Activated T-cell treated with anti-CD3 and anti-CD28 coated beads, Interleukin-2, amount 50 U/mL, for 72 hours (primary cell): Measurements from ENCODE around the gene TBC1D14. TPM values are rescaled to one million over a fixed set of nuclear protein-coding genes. Genes with fewer than 3 reads are reported as not detected.
A peak's percentile ranks its signal among the peaks of the same experiment; 100 is the strongest.
"Not testable (repeated sequence)": the region's sequence is repeated elsewhere in the genome, so short reads cannot be mapped to it uniquely, and the experiment has no call there.

Experiments
- ATAC-seq, 2 donors: fragments of 150-1000 bp; cut with Tn5 transposase; replicated peaks in 1 of 2; 2 replicates each; pipeline ENCODE4 v1.10.0; 2021; ENCODE audit warnings: moderate library complexity in 2 of 2, mild to moderate bottlenecking in 1 of 2
- DNase-seq, 2 donors: peaks; one replicate each; pipeline ENCODE4 v3.0.0; 2021 to 2022; ENCODE audit warnings: mixed read lengths in 1 of 2
- H3K27ac Mint-ChIP-seq: one replicate; pipeline ENCODE4 v1.8.0; 2022; ENCODE audit warnings: mild to moderate bottlenecking, moderate library complexity, mixed read lengths
- H3K27me3 Mint-ChIP-seq: one replicate; pipeline ENCODE4 v1.8.0; 2022; ENCODE audit warnings: low read depth, mixed read lengths
- H3K36me3 Mint-ChIP-seq, 2 donors: one replicate each; pipeline ENCODE4 v1.8.0; 2022; ENCODE audit warnings: mixed read lengths in 2 of 2, mild to moderate bottlenecking in 1 of 2; ENCODE audit not compliant: insufficient read depth in 2 of 2
- H3K4me1 Mint-ChIP-seq: one replicate; pipeline ENCODE4 v1.8.0; 2022; ENCODE audit warnings: low read depth, mixed read lengths
- H3K4me3 Mint-ChIP-seq, 2 donors: one replicate each; pipeline ENCODE4 v1.8.0; 2022; ENCODE audit warnings: mild to moderate bottlenecking in 2 of 2, mixed read lengths in 2 of 2, moderate library complexity in 2 of 2
- H3K9me3 Mint-ChIP-seq, 2 donors: one replicate each; pipeline ENCODE4 v1.8.0; 2022; ENCODE audit warnings: mixed read lengths in 2 of 2
- total RNA-seq, 2 donors: library from RNA; stranded (reverse); gene quantifications; one replicate each; pipeline ENCODE4 v1.2.3, GENCODE V29; 2022

The TBC1D14 gene
- total RNA-seq, 2 donors from 2014 or later: 26.5 to 32.4 TPM

DNA sequence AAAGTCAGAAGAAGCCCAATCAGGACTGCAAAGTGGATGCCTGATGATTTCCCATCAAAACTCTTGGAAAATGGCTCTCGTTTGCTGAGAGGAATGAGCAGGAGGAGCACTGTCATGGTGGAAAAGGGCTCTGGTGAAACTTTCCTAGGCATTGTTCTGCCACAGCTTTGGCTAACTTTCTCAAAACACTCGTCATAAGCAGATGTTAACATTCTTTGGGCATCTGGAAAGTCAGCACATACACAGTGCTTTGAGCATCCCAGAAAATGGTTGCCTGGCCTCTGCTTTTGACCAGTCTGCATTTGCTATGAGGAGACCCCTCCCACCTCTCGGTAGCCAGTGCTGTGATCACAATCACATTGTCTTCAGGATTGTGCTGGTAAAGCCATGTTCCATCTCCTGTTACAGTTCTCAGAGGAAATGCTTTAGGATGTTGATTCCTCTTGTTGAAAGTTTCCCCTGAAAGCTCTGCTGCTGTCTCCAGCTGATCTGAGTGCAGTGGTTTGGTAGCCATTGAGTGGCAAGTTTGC lies 25.2 kb upstream of the TBC1D14 start:
- Mint-ChIP-seq H3K9me3 (no peaks in the 10 kb centered on the region), H3K27ac (peak overlapping the region; percentile 10), H3K27me3 (no peaks in the 10 kb centered on the region), H3K4me3 (no peak overlapping the region), H3K36me3 (peaks cover 0 to 8% of the 10 kb centered on the region in 2 donors), H3K4me1 (no peaks in the 10 kb centered on the region)
- DNase-seq (no peak), ATAC-seq (no peak)

GRCh38 chr4:6885953-6886557 lies 23.6 kb upstream of the TBC1D14 start:
- Mint-ChIP-seq H3K4me1 (peaks cover 3% of the 10 kb centered on the region), H3K4me3 (no peak overlapping the region), H3K36me3 (peaks cover 6 to 15% of the 10 kb centered on the region in 2 donors), H3K9me3 (peaks cover 1% of the 10 kb centered on the region in 2 donors), H3K27me3 (no peaks in the 10 kb centered on the region), H3K27ac (no peak overlapping the region)
- DNase-seq (no peak), ATAC-seq (peak; percentile 45 to 47)

DNA sequence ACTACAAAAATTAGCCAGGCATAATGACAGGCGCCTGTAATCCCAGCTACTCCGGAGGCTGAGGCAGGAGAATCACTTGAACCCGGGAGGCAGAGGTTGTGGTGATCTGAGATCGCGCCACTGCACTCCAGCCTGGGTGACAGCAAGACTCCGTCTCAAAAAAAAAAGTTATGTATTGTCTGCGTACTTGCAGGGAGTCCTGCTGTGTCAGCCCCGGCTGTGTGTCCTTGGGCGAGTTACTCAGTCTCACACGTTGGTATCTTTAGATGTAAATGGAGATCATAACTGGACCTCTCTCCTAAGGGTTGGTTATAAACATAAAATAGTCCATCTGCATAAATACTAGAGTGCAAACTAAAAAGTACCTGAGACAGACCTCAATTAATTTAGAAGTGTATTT lies 22.7 kb upstream of the TBC1D14 start:
- no peaks in the 10 kb centered on the region for H3K27me3 Mint-ChIP-seq
- DNase-seq: no peak
- peaks cover 1% of the 10 kb centered on the region in 2 donors for H3K9me3 Mint-ChIP-seq
- peaks cover 6 to 12% of the 10 kb centered on the region in 2 donors for H3K36me3 Mint-ChIP-seq
- peaks cover 12% of the 10 kb centered on the region for H3K4me1 Mint-ChIP-seq
- no peak overlapping the region for H3K4me3 Mint-ChIP-seq
- no peak overlapping the region for H3K27ac Mint-ChIP-seq
- ATAC-seq: no peak

DNA sequence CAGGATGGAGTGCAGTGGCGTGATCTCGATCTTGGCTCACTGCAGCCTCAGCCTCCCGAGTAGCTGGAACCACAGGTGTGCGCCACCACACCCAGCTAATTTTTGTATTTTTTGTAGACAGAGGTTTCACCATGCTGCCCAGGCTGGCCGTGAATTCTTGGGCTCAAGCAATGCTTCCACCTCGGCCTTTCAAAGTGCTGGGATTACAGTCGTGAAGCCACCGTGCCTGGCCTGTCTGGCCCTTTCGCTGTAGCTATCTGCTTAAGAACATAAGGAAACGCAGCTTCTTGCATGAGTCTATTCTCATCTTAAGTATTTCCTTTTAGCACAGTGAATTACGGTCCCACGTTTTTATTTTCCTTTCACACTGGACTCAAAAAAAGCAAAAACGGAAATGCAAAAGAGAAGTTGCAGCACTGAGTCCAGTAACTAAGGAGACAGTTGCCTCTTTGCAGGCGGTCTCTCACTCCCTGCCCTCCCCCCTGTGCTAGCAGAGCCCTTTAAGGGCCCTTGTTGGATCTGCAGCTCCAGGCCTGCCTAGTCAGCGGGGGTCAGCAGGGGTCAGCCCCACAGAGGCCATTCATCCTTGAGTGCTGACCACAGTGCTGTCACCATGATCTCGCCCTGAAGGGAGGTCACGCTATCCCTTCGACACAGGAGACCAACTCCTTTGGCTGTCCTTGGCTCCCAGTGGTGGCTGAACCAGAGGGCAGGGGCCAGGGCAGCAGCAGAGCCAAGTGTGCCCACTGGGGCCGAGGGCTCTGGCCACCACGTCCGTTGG lies 21.8 kb upstream of the TBC1D14 start:
- no peak overlapping the region for H3K4me3 Mint-ChIP-seq
- peaks cover 6 to 12% of the 10 kb centered on the region in 2 donors for H3K36me3 Mint-ChIP-seq
- no peak overlapping the region for H3K27ac Mint-ChIP-seq
- DNase-seq: no peak
- ATAC-seq: no peak
- H3K27me3 Mint-ChIP-seq: no peaks in the 10 kb centered on the region
- peaks cover 1% of the 10 kb centered on the region in 2 donors for H3K9me3 Mint-ChIP-seq
- peaks cover 21% of the 10 kb centered on the region for H3K4me1 Mint-ChIP-seq

- Mint-ChIP-seq H3K4me3 (no peak overlapping the region), H3K27ac (no peak overlapping the region), H3K27me3 (no peaks in the 10 kb centered on the region), H3K9me3 (peaks cover 1% of the 10 kb centered on the region in 2 donors), H3K4me1 (peaks cover 25% of the 10 kb centered on the region), H3K36me3 (peaks cover 6 to 12% of the 10 kb centered on the region in 2 donors)
- no peak for DNase-seq
- no peak for ATAC-seq
These were observed 21.0 kb upstream of the TBC1D14 start for GRCh38 chr4:6888506-6889071.

- no peak for ATAC-seq
- H3K4me3 Mint-ChIP-seq: no peak overlapping the region
- H3K4me1 Mint-ChIP-seq: peaks cover 32% of the 10 kb centered on the region
- no peaks in the 10 kb centered on the region for H3K27me3 Mint-ChIP-seq
- no peak overlapping the region for H3K27ac Mint-ChIP-seq
- no peak for DNase-seq
- H3K9me3 Mint-ChIP-seq: peaks cover 1% of the 10 kb centered on the region in 2 donors
- peaks cover 6 to 12% of the 10 kb centered on the region in 2 donors for H3K36me3 Mint-ChIP-seq
These were observed 20.4 kb upstream of the TBC1D14 start for GRCh38 chr4:6889101-6889735.

DNA sequence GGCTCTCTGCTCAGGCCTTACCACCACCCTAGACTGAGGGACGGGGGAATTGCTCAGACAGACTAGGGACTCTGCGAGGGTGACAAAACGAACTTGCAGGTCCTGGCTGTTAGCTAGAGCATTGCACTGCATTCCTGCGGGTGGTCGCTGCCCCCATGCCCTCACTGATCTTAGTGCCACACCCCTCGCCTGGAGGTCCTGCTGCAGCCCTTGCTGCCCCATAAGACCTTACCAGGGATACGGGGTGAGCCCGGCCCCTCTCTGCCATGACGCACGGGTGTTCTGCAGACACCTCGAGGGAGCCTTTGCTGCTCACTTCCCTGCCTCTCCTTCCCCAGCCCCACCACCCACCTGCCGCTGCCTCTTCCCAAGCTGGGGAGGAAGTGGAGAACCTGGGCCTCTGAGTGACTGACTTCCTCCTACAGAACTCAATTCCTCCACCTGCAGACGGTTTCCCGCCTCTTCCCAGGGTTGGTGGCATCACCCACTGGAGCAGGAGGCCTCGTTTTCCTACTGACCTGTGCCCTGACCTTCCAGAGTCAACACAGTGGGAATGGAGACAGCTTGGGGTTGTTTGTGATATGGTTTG lies 19.8 kb upstream of the TBC1D14 start:
- DNase-seq (no peak), ATAC-seq (no peak)
- H3K4me3 Mint-ChIP-seq: no peak overlapping the region
- H3K36me3 Mint-ChIP-seq: peaks cover 6 to 12% of the 10 kb centered on the region in 2 donors
- no peaks in the 10 kb centered on the region for H3K27me3 Mint-ChIP-seq
- peaks cover 1% of the 10 kb centered on the region in 2 donors for H3K9me3 Mint-ChIP-seq
- H3K4me1 Mint-ChIP-seq: peaks cover 36% of the 10 kb centered on the region
- H3K27ac Mint-ChIP-seq: no peak overlapping the region

DNA sequence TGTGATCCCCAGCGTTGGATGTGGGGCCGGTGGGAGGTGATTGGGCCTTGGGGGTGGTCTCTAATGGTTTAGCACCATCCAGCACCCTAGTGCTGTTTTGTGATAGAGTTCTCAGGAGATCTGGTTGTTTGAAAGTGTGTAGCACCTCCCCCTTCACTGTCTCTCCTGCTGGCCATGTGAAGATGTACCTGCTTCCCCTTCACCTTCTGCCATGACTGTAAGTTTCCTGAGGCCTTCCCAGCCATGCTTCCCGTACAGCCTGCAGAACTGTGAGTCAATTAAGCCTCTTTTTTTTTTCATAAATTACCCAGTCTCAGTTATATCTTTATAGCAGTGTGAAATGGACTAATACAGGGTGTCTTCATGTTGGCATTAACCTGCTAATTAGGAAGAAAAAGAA lies 19.3 kb upstream of the TBC1D14 start:
- ATAC-seq (no peak), DNase-seq (no peak)
- no peaks in the 10 kb centered on the region for H3K27me3 Mint-ChIP-seq
- H3K4me1 Mint-ChIP-seq: peaks cover 41% of the 10 kb centered on the region
- peaks cover 1% of the 10 kb centered on the region in 2 donors for H3K9me3 Mint-ChIP-seq
- no peak overlapping the region for H3K4me3 Mint-ChIP-seq
- peaks cover 6 to 12% of the 10 kb centered on the region in 2 donors for H3K36me3 Mint-ChIP-seq
- H3K27ac Mint-ChIP-seq: no peak overlapping the region

DNA sequence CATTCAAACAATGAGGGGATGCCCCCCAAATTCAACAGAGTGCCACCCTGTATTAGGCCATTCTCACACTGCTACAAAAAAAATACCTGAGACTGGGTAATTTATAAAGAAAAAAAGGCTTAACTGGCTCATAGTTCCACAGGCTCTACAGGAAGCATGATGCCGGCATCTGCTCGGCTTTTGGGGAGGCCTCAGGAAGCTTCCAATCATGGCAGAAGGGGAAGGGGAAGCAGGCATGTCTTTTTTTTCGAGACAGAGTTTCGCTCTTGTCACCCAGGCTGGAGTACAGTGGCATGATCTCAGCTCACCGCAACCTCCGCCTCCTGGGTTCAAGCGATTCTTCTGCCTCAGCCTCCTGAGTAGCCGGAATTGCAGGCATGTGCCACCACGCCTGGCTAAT lies 18.7 kb upstream of the TBC1D14 start:
- not testable (repeated sequence) for H3K27ac Mint-ChIP-seq, DNase-seq, ATAC-seq, H3K27me3 Mint-ChIP-seq, H3K9me3 Mint-ChIP-seq, H3K4me3 Mint-ChIP-seq
- H3K36me3 Mint-ChIP-seq: peaks cover 6 to 12% of the 10 kb centered on the region in 2 donors
- H3K4me1 Mint-ChIP-seq: peaks cover 41% of the 10 kb centered on the region

GRCh38 chr4:6891436-6892170 lies 18.0 kb upstream of the TBC1D14 start:
- no peak for DNase-seq
- Mint-ChIP-seq H3K9me3 (peaks cover 1 to 3% of the 10 kb centered on the region in 2 donors), H3K4me3 (peak overlapping the region; percentile 70 to 72)

DNA sequence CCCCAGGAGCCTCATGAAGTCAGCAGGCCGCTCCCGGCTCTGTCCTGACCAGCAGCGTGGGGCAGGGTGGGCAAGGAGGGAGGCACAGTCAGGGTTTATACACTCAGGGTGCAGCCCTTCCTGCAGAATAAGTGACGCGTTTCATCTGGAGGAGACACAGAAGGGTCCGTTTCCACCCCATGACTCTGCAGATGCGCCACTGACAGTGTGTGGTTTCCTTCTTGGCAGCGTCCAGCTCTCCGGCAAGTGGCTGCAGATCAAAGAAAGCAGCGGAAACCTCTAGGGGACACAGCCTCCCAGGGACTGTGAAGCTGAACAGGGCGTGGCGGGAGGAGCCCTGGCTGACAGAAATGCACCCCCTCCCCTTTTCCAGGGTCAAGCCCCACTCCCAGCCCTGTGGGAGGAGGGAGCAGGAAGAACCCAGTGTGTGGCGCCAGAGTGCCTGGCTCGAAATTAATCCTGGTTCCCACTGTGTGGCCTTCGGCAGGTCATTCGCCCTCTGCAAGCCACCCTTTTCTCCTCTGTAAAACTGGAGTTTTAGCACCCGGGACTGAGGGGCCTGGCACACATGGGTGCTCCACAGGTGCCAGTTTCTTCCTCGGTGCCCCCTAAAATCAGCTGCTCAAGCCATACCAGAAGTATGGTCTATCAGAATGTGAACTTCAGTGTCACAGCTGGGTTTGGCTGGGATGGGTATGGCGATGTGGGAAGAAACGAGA lies 17.3 kb upstream of the TBC1D14 start:
- H3K27me3 Mint-ChIP-seq: no peaks in the 10 kb centered on the region
- DNase-seq (peak; percentile 36 to 39), ATAC-seq (peak; percentile 72 to 76)
- H3K4me1 Mint-ChIP-seq: peaks cover 41% of the 10 kb centered on the region
- H3K27ac Mint-ChIP-seq: peak overlapping the region; percentile 64
- peaks cover 6 to 12% of the 10 kb centered on the region in 2 donors for H3K36me3 Mint-ChIP-seq
- peak overlapping the region; percentile 70 to 72 for H3K4me3 Mint-ChIP-seq
- peaks cover 1 to 3% of the 10 kb centered on the region in 2 donors for H3K9me3 Mint-ChIP-seq

More at GRCh38 chr4:6891436-6892170, 18.0 kb upstream of the TBC1D14 start:
- H3K27ac Mint-ChIP-seq: peak overlapping the region; percentile 64
- H3K27me3 Mint-ChIP-seq: no peaks in the 10 kb centered on the region
- peaks cover 6 to 12% of the 10 kb centered on the region in 2 donors for H3K36me3 Mint-ChIP-seq
- peak; percentile 43 to 45 for ATAC-seq
- H3K4me1 Mint-ChIP-seq: peaks cover 41% of the 10 kb centered on the region

DNA sequence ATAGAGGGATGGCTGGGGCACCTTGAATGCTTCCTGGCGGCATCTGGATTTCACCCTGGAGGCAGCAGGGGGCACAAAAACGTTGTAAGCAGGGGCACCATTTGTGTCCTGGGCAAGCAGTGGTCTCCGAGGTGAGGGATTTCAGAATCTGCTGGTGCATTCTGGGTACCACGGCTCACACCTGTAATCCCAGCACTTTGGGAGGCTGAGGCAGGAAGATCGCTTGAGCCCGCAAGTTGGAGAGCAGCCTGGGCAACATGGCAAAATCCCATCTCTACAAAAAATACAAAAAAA lies 16.8 kb upstream of the TBC1D14 start:
- DNase-seq: no peak
- peaks cover 1 to 3% of the 10 kb centered on the region in 2 donors for H3K9me3 Mint-ChIP-seq
- H3K27ac Mint-ChIP-seq: no peak overlapping the region
- ATAC-seq: no peak
- peaks cover 6 to 12% of the 10 kb centered on the region in 2 donors for H3K36me3 Mint-ChIP-seq
- no peaks in the 10 kb centered on the region for H3K27me3 Mint-ChIP-seq
- peaks cover 41% of the 10 kb centered on the region for H3K4me1 Mint-ChIP-seq
- H3K4me3 Mint-ChIP-seq: no peak overlapping the region
